GM19025 (cell line): ENCODE data around the gene PHACTR1.

Experiments used
- ATAC-seq: cut with Tn5 transposase; IDR thresholded peaks from one replicate; pipeline ENCODE4 v1.9.1; 2021; ENCODE audit warnings: mild to moderate bottlenecking, low read depth, moderate library complexity; ENCODE audit not compliant: unreplicated experiment

PHACTR1 gene

GRCh38 chr6:13272131-13273046 is 555.8 kb downstream of the PHACTR1 start:
- ATAC-seq: peak; percentile 65

- ATAC-seq: no peak
Measured at GRCh38 chr6:13273202-13273930, 556.8 kb downstream of the PHACTR1 start.

- no peak for ATAC-seq
Measured at GRCh38 chr6:13273931-13274706, 557.6 kb downstream of the PHACTR1 start.

GRCh38 chr6:13274707-13275434 is 558.3 kb downstream of the PHACTR1 start:
- no peak for ATAC-seq

GRCh38 chr6:13275435-13275989 is 558.9 kb downstream of the PHACTR1 start:
- ATAC-seq: no peak

GRCh38 chr6:13277231-13277630 is 560.7 kb downstream of the PHACTR1 start:
- no peak for ATAC-seq

GRCh38 chr6:13278164-13278563 is 561.6 kb downstream of the PHACTR1 start:
- no peak for ATAC-seq

- no peak for ATAC-seq
Measured at GRCh38 chr6:13278991-13279390, 562.4 kb downstream of the PHACTR1 start.

- no peak for ATAC-seq
Measured at GRCh38 chr6:13280254-13280653, 563.7 kb downstream of the PHACTR1 start.

GRCh38 chr6:13281686-13282085 is 565.1 kb downstream of the PHACTR1 start:
- ATAC-seq: no peak

- no peak for ATAC-seq
Measured at GRCh38 chr6:13282393-13283069, 566.0 kb downstream of the PHACTR1 start.

GRCh38 chr6:13283331-13283730 is 566.8 kb downstream of the PHACTR1 start:
- no peak for ATAC-seq

GRCh38 chr6:13284646-13285045 is 568.1 kb downstream of the PHACTR1 start:
- ATAC-seq: no peak

GRCh38 chr6:13285705-13286104 is 569.1 kb downstream of the PHACTR1 start:
- ATAC-seq: no peak

GRCh38 chr6:13286181-13286580 is 569.6 kb downstream of the PHACTR1 start:
- no peak for ATAC-seq

GRCh38 chr6:13287104-13287503 is 570.5 kb downstream of the PHACTR1 start:
- ATAC-seq: no peak

- no peak for ATAC-seq
Measured at GRCh38 chr6:13288481-13288880, 571.9 kb downstream of the PHACTR1 start.

GRCh38 chr6:13288969-13289391 is 572.4 kb downstream of the PHACTR1 start:
- no peak for ATAC-seq

- ATAC-seq: no peak
Measured at GRCh38 chr6:13289789-13290318, 573.3 kb downstream of the PHACTR1 start.
